KMS-11 (cell line): ENCODE data around the gene COL18A1.
"Not testable (repeated sequence)": the region's sequence is repeated elsewhere in the genome, so short reads cannot be mapped to it uniquely, and the experiment has no call there.

ENCODE experiments used
- H2AFZ ChIP-seq: fragments of 200-600 bp; sonication (generic); 2 replicates; pipeline ENCODE4 v1.6.1; 2016; ENCODE audit warnings: antibody characterized with exemption, mixed run types, low read depth
- H3K27ac ChIP-seq: fragments of 200-600 bp; sonication (generic); 2 replicates; pipeline ENCODE4 v1.6.1; 2016; ENCODE audit warnings: mild to moderate bottlenecking, mixed run types
- H3K27me3 ChIP-seq: fragments of 200-600 bp; sonication (generic); 2 replicates; pipeline ENCODE4 v1.6.1; 2017; ENCODE audit warnings: mild to moderate bottlenecking, low read depth, mixed run types, moderate library complexity; ENCODE audit not compliant: insufficient read depth
- H3K36me3 ChIP-seq: fragments of 200-600 bp; sonication (generic); 2 replicates; pipeline ENCODE4 v1.6.1; 2017; ENCODE audit warnings: mild to moderate bottlenecking, mixed run types; ENCODE audit not compliant: insufficient read depth
- H3K4me1 ChIP-seq: fragments of 200-600 bp; sonication (generic); 2 replicates; pipeline ENCODE4 v1.6.1; 2016; ENCODE audit warnings: mild to moderate bottlenecking, low read depth, mixed run types; ENCODE audit not compliant: poor library complexity, severe bottlenecking
- H3K4me2 ChIP-seq: fragments of 200-600 bp; sonication (generic); 2 replicates; pipeline ENCODE4 v1.7.0; 2016; ENCODE audit warnings: mild to moderate bottlenecking, mixed run types
- H3K4me3 ChIP-seq: fragments of 200-600 bp; sonication (generic); IDR thresholded peaks from 2 replicates; pipeline ENCODE4 v1.6.1; 2017; ENCODE audit warnings: low read depth, low read length, mixed read lengths; ENCODE audit not compliant: insufficient read depth
- H3K79me2 ChIP-seq: fragments of 200-600 bp; sonication (generic); 2 replicates; pipeline ENCODE4 v1.6.1; 2016; ENCODE audit warnings: low read depth, mixed run types; ENCODE audit not compliant: insufficient read depth
- H3K9ac ChIP-seq: fragments of 200-600 bp; sonication (generic); 2 replicates; pipeline ENCODE4 v1.6.1; 2016; ENCODE audit warnings: mild to moderate bottlenecking, mixed run types
- H4K20me1 ChIP-seq: fragments of 200-600 bp; sonication (generic); 2 replicates; pipeline ENCODE4 v1.6.1; 2016; ENCODE audit warnings: mild to moderate bottlenecking, mixed run types; ENCODE audit not compliant: insufficient read depth
- TF ChIP-seq, protein P1 (sequence below): fragments of 200-600 bp; sonication (generic); conservative IDR thresholded peaks from 2 replicates; pipeline ENCODE4 v1.6.1; 2017; ENCODE audit warnings: low read depth, mild to moderate bottlenecking, antibody characterized with exemption, low read length, moderate library complexity, mixed read lengths

COL18A1 gene

DNA sequence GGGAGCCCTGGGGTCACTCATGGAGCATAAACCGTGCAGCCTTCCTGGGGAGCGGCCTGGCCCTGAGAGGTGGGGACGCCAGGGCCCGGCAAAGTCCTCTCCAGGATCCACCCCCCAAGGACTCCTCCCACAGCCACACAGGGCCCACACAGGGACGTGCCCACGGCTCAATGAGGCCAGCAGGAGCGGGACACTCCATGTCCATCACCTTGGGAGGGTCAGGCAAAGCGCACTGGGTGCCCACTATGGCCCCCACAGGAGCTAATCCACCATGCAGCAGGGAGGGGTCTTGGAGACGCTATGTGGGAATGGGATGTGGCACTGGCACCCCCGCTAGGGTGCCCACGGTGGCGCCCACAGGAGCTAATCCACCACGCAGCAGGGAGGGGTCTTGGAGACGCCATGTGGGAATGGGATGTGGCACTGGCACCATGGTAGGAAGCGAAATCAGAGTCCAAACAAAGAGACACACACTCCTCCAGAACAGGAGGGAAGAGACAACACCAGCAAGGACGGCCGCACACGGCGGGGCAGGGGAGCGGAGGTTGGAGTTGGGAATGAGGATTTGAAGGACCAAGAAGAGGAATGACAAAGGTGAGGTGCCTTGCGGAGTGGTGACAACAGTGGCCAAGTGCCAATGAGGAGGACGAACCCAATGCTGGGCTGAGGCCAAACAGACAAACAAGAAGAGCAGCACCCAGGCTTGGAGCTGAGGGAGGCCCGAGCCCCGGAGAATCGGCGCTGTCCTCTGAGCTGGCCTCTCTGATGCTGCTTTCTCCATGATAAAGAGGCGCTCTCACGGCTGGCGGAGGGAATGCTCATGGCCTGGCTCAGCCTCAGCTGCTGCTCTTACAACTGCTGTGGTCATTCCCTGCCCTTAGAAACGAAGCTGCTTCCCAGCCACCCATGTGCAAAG lies 155.4 kb downstream of the COL18A1 start:
- no peak overlapping the region for H2AFZ ChIP-seq
- peaks cover 56% of the 10 kb centered on the region for H3K27me3 ChIP-seq
- no peaks in the 10 kb centered on the region for H3K36me3 ChIP-seq

GRCh38 chr21:45561241-45561640 lies 156.3 kb downstream of the COL18A1 start:
- not testable (repeated sequence) for H3K4me2 ChIP-seq

More for the DNA sequence above, 155.4 kb downstream of the COL18A1 start:
- TF ChIP-seq, protein P1, sequence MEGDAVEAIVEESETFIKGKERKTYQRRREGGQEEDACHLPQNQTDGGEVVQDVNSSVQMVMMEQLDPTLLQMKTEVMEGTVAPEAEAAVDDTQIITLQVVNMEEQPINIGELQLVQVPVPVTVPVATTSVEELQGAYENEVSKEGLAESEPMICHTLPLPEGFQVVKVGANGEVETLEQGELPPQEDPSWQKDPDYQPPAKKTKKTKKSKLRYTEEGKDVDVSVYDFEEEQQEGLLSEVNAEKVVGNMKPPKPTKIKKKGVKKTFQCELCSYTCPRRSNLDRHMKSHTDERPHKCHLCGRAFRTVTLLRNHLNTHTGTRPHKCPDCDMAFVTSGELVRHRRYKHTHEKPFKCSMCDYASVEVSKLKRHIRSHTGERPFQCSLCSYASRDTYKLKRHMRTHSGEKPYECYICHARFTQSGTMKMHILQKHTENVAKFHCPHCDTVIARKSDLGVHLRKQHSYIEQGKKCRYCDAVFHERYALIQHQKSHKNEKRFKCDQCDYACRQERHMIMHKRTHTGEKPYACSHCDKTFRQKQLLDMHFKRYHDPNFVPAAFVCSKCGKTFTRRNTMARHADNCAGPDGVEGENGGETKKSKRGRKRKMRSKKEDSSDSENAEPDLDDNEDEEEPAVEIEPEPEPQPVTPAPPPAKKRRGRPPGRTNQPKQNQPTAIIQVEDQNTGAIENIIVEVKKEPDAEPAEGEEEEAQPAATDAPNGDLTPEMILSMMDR = no peak
- Histone ChIP-seq H3K4me1 (no peaks in the 10 kb centered on the region), H3K79me2 (no peaks in the 10 kb centered on the region), H3K9ac (no peak overlapping the region), H3K4me3 (no peak overlapping the region), H3K4me2 (no peak overlapping the region), H3K27ac (no peak overlapping the region), H4K20me1 (no peaks in the 10 kb centered on the region)

DNA sequence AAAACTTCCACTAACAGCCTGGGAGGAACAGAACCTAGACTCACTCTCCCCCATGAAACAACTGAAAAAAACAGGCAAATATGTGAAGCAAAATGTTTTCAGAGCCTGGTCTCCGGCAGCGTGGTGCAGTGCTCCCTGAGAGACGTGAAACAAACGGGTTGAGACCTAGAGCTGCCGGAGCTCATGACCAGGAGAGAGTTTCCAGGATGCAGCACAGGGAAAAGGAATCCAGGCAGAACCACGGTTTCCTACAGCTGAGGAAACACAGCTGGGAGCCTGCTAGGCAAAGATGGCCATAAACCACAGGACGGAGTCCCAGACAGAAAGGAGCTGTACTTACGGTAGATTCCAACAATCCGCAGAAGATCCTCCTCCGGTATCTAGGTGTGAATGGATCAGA lies 157.4 kb downstream of the COL18A1 start:
- no peaks in the 10 kb centered on the region for H3K4me1 ChIP-seq
- H3K4me2 ChIP-seq = no peak overlapping the region
- H3K79me2 ChIP-seq = no peaks in the 10 kb centered on the region
- H3K36me3 ChIP-seq = no peaks in the 10 kb centered on the region
- H3K4me3 ChIP-seq = no peak overlapping the region
- H3K27me3 ChIP-seq = peaks cover 74% of the 10 kb centered on the region
- no peak overlapping the region for H2AFZ ChIP-seq
- no peak overlapping the region for H3K9ac ChIP-seq
- no peak overlapping the region for H3K27ac ChIP-seq
- TF ChIP-seq, protein P1 = no peak
- no peaks in the 10 kb centered on the region for H4K20me1 ChIP-seq

More at GRCh38 chr21:45561241-45561640, 156.3 kb downstream of the COL18A1 start:
- H3K9ac ChIP-seq, H4K20me1 ChIP-seq, H3K36me3 ChIP-seq, H2AFZ ChIP-seq, H3K4me1 ChIP-seq, H3K4me3 ChIP-seq, H3K79me2 ChIP-seq, H3K27ac ChIP-seq: not testable (repeated sequence)
- peaks cover 63% of the 10 kb centered on the region for H3K27me3 ChIP-seq

- Histone ChIP-seq H4K20me1 (no peaks in the 10 kb centered on the region), H3K4me3 (no peak overlapping the region), H3K27me3 (peaks cover 76% of the 10 kb centered on the region), H3K79me2 (no peaks in the 10 kb centered on the region), H3K4me2 (no peak overlapping the region), H3K27ac (no peak overlapping the region), H3K4me1 (no peaks in the 10 kb centered on the region), H3K9ac (no peak overlapping the region), H3K36me3 (no peaks in the 10 kb centered on the region), H2AFZ (no peak overlapping the region)
- TF ChIP-seq, protein P1 = no peak
Measured at GRCh38 chr21:45562965-45563364, 158.0 kb downstream of the COL18A1 start.
